Activated CD8-positive, alpha-beta T cell treated with anti-CD3 and anti-CD28 coated beads for 36 hours (primary cell): ENCODE data around the gene FRMD5. TPM values are rescaled to one million over a fixed set of nuclear protein-coding genes. Genes with fewer than 3 reads are reported as not detected.

Source experiments
- ATAC-seq: fragments of 200-7000 bp; cut with Tn5 transposase; one replicate; pipeline ENCODE4 v1.10.0; 2021; ENCODE audit warnings: mild to moderate bottlenecking, moderate library complexity
- CTCF ChIA-PET: fragments of 350-600 bp; sonication (Branson Sonifier 250); formaldehyde crosslinking; loops from one replicate; lab custom pipeline; 2021; ENCODE audit warnings: antibody characterized with exemption; lab: Charles Lee
- POLR2A ChIA-PET: fragments of 350-600 bp; sonication (Branson Sonifier 250); formaldehyde crosslinking; loops from one replicate; lab custom pipeline; 2021; ENCODE audit warnings: antibody characterized with exemption; lab: Charles Lee
- DNase-seq: peaks from one replicate; pipeline ENCODE4 v3.0.0-alpha.2; 2020
- H3K27ac Mint-ChIP-seq: one replicate; pipeline ENCODE4 v1.8.0; 2021; ENCODE audit warnings: mild to moderate bottlenecking, mixed read lengths
- H3K27me3 Mint-ChIP-seq: one replicate; pipeline ENCODE4 v1.8.0; 2021; ENCODE audit warnings: mixed read lengths
- H3K36me3 Mint-ChIP-seq: one replicate; pipeline ENCODE4 v1.8.0; 2021; ENCODE audit warnings: low read depth, mixed read lengths
- H3K4me1 Mint-ChIP-seq: one replicate; pipeline ENCODE4 v1.8.0; 2021; ENCODE audit warnings: low read depth, mixed read lengths
- H3K4me3 Mint-ChIP-seq: one replicate; pipeline ENCODE4 v1.8.0; 2021; ENCODE audit warnings: mild to moderate bottlenecking, moderate library complexity, mixed read lengths
- H3K9me3 Mint-ChIP-seq: one replicate; pipeline ENCODE4 v1.8.0; 2021; ENCODE audit warnings: mixed read lengths
- CTCF ChIP-seq: fragments of 200-600 bp; IDR thresholded peaks from one replicate; pipeline ENCODE4 v1.8.0; 2022; ENCODE audit warnings: antibody characterized with exemption, mild to moderate bottlenecking
- intact Hi-C: fragments of 100-400 bp; cut with micrococcal nuclease; formaldehyde crosslinking; loops from one replicate; pipeline ENCODE4 v1.10.0; 2022
- total RNA-seq, 2 experiments: library from RNA; stranded (reverse); gene quantifications; one replicate each; pipeline ENCODE4 v1.2.3, GENCODE V29; 2021

FRMD5 gene
- total RNA-seq, 2 experiments from 2014 or later = 0.23 to 0.25 TPM

- peaks cover 2% of the 10 kb centered on the region for H3K4me1 Mint-ChIP-seq
- H3K27ac Mint-ChIP-seq = no peak overlapping the region
- CTCF ChIA-PET = interaction anchor here (1.4 kb wide), 1 partner anchor 16 kb away, joined by 3 read pairs; no protein-coding TSS in a partner anchor
- H3K27me3 Mint-ChIP-seq = peaks cover 15% of the 10 kb centered on the region
- intact Hi-C loops = loop anchor here (10.0 kb wide), 1 partner anchor 311 kb away; no protein-coding TSS in a partner anchor
- no peaks in the 10 kb centered on the region for H3K36me3 Mint-ChIP-seq
- POLR2A ChIA-PET = no interaction called here
- H3K4me3 Mint-ChIP-seq = no peak overlapping the region
- no peak for DNase-seq
- H3K9me3 Mint-ChIP-seq = no peaks in the 10 kb centered on the region
- no peak for TF ChIP-seq CTCF
- ATAC-seq = no peak
These were observed 20.5 kb upstream of the FRMD5 start for GRCh38 chr15:44215594-44215993.

GRCh38 chr15:44208956-44209355 is 13.9 kb upstream of the FRMD5 start:
- no peaks in the 10 kb centered on the region for H3K9me3 Mint-ChIP-seq
- DNase-seq = no peak
- no peak overlapping the region for H3K4me3 Mint-ChIP-seq
- no peak overlapping the region for H3K27ac Mint-ChIP-seq
- peaks cover 6% of the 10 kb centered on the region for H3K27me3 Mint-ChIP-seq
- TF ChIP-seq CTCF = no peak
- no peaks in the 10 kb centered on the region for H3K36me3 Mint-ChIP-seq
- POLR2A ChIA-PET = interaction anchor here (0.8 kb wide), 1 partner anchor 15 kb away, joined by 3 read pairs; no protein-coding TSS in a partner anchor
- no peak for ATAC-seq
- no peaks in the 10 kb centered on the region for H3K4me1 Mint-ChIP-seq
- intact Hi-C loops = no loop called here
- CTCF ChIA-PET = interaction anchor here (0.9 to 1.0 kb wide), 2 partner anchors 10 to 292 kb away, joined by 3 read pairs; no protein-coding TSS in a partner anchor

GRCh38 chr15:44207643-44208042 is 12.6 kb upstream of the FRMD5 start:
- Mint-ChIP-seq H3K9me3 (no peaks in the 10 kb centered on the region), H3K4me1 (no peaks in the 10 kb centered on the region), H3K27ac (no peak overlapping the region), H3K4me3 (no peak overlapping the region), H3K36me3 (no peaks in the 10 kb centered on the region), H3K27me3 (peaks cover 10% of the 10 kb centered on the region)
- ATAC-seq (no peak), DNase-seq (no peak)
- CTCF ChIA-PET = interaction anchor here (1.3 kb wide), 1 partner anchor 325 kb away, joined by 3 read pairs; no protein-coding TSS in a partner anchor
- intact Hi-C loops = no loop called here
- POLR2A ChIA-PET = no interaction called here
- TF ChIP-seq CTCF = no peak

- Mint-ChIP-seq H3K9me3 (no peaks in the 10 kb centered on the region), H3K4me3 (no peak overlapping the region), H3K4me1 (peaks cover 6% of the 10 kb centered on the region), H3K27ac (no peak overlapping the region), H3K27me3 (peaks cover 41% of the 10 kb centered on the region), H3K36me3 (no peaks in the 10 kb centered on the region)
- DNase-seq (no peak), ATAC-seq (no peak)
- POLR2A ChIA-PET = interaction anchor here (0.6 kb wide), 1 partner anchor 1979 kb away, joined by 3 read pairs; no protein-coding TSS in a partner anchor
- CTCF ChIA-PET = no interaction called here
- intact Hi-C loops = no loop called here
- TF ChIP-seq CTCF = no peak
These were observed 4.3 kb upstream of the FRMD5 start for GRCh38 chr15:44199393-44199792.

- TF ChIP-seq CTCF = no peak
- POLR2A ChIA-PET = interaction anchor here (0.6 kb wide), 1 partner anchor 1388 kb away, joined by 3 read pairs; no protein-coding TSS in a partner anchor
These were observed 534 bp downstream of the FRMD5 start for GRCh38 chr15:44194323-44195150.

More at GRCh38 chr15:44194323-44195150, 534 bp downstream of the FRMD5 start:
- H3K4me1 Mint-ChIP-seq = peaks cover 16% of the 10 kb centered on the region
- peak; percentile 17 for ATAC-seq
- peak; percentile 54 for DNase-seq
- peaks cover 53% of the 10 kb centered on the region for H3K27me3 Mint-ChIP-seq
- peak overlapping the region; percentile 70 for H3K4me3 Mint-ChIP-seq
- H3K9me3 Mint-ChIP-seq = no peaks in the 10 kb centered on the region
- no peaks in the 10 kb centered on the region for H3K36me3 Mint-ChIP-seq
- CTCF ChIA-PET = interaction anchor here (1.1 kb wide), 1 partner anchor 26 kb away, joined by 3 read pairs; no protein-coding TSS in a partner anchor
- H3K27ac Mint-ChIP-seq = no peak overlapping the region
- intact Hi-C loops = no loop called here
